A673 (cell line): ENCODE results near the gene CYP21A2.

Experiments used
- EZH2 ChIP-seq: fragments of 200-600 bp; sonication (generic); IDR thresholded peaks from 2 replicates; pipeline ENCODE4 v1.6.1; 2017; ENCODE audit warnings: borderline replicate concordance, low read depth, mild to moderate bottlenecking, mixed read lengths, antibody characterized with exemption, low read length; ENCODE audit not compliant: poor library complexity, severe bottlenecking
- TF ChIP-seq, protein P1 (sequence below): fragments of 300-800, 200-600 bp; sonication (generic); conservative IDR thresholded peaks from 2 replicates; pipeline ENCODE4 v1.5.1; 2017; ENCODE audit warnings: low read depth, mild to moderate bottlenecking, antibody characterized with exemption, low read length, moderate library complexity, mixed read lengths

DNA sequence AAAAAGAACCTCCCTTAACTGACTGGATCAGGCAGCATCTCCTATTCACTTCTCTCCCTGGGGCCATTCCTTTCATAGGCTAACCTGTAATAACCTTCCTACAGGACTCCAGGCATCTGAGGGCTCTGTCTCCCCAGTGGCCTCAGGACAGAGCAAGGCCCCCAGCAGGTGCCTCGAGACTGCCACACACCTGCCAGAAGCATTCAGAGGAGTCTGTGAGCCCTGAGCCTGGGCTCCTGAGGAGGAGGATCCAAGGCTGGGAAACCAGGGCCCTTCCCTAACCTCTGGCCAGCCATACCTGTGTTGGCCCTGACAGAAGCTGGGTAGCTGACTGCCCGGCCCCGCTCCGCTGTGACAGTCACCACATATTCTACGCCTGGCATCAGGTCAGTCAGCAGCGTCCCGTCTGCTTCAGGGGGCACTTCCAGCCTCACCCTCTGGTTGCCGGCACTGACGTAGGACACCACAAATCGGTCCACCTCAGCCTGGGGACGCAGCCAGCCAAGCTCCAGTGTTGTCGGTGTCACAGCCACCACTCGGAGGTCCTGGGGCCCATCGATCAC, 50.4 kb downstream of the CYP21A2 start:
- TF ChIP-seq, protein P1, sequence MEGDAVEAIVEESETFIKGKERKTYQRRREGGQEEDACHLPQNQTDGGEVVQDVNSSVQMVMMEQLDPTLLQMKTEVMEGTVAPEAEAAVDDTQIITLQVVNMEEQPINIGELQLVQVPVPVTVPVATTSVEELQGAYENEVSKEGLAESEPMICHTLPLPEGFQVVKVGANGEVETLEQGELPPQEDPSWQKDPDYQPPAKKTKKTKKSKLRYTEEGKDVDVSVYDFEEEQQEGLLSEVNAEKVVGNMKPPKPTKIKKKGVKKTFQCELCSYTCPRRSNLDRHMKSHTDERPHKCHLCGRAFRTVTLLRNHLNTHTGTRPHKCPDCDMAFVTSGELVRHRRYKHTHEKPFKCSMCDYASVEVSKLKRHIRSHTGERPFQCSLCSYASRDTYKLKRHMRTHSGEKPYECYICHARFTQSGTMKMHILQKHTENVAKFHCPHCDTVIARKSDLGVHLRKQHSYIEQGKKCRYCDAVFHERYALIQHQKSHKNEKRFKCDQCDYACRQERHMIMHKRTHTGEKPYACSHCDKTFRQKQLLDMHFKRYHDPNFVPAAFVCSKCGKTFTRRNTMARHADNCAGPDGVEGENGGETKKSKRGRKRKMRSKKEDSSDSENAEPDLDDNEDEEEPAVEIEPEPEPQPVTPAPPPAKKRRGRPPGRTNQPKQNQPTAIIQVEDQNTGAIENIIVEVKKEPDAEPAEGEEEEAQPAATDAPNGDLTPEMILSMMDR = no peak
- TF ChIP-seq EZH2 = no peak
